Measurements from ENCODE around the gene TLE2.

The TLE2 gene

GRCh38 chr19:3029065-3029923, at the start of gene TLE2:
Gene TLE2, minus strand, starts transcription at chr19:3029280. Its CDS starts 376 bp downstream, at chr19:3028904.
- no peak for DNase-seq

GRCh38 chr19:3075605-3076431, 46.7 kb upstream of the TLE2 start:
- DNase-seq = peak; percentile 82

DNA sequence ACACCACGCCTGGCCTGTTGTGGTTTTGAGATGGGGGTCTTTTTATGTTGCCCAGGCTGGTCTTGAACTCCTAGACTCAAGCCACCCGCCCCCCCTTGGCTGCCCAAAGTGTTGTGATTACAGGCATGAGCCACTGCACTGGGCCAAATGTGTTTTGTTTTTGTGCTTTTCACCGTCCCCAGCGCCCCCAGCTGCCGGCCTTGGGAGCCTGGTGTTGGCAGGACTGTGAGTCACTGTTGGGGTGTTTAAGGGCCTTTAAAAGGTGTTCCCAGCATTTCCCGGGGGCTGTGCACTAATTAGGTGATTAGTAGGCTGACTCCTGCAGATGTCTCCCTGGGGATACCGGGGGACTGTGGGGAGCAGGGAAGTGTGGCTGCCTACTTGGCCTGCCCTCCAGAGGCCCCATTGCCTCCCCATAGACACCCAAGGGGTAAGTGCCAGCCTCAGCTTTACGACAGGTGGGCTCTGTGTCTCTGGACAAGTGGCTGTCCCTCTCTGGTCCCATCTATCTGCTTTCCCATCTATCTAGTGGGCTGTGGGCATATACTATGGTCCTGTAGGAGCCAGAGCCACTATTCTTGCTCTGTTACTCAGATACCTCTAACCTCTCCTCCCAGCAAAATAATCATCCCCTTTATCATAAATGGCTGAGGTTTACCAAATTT, 45.0 kb upstream of the TLE2 start:
- no peak for DNase-seq

- no peak for DNase-seq
Measured at GRCh38 chr19:3073159-3073563, 44.1 kb upstream of the TLE2 start.

DNA sequence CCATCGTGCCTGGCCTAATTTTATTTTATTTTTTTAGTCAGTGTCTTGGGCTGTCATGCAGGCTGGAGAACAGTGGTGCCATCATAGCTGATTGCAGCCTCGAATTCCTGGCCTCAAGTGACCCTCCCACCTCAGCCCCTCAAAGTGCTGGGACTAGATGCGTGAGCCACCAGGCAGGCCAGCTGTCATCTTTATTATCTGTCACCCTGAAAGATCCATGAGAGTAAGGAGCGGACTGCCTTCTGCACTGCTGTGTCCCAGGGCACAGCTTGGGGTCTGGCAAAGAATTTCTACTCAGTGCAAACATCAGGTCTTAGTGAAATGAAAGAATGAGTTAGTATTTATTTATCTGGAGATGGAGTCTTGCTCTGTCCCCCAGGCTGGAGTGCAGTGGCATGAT, 42.7 kb upstream of the TLE2 start:
- no peak for DNase-seq

DNA sequence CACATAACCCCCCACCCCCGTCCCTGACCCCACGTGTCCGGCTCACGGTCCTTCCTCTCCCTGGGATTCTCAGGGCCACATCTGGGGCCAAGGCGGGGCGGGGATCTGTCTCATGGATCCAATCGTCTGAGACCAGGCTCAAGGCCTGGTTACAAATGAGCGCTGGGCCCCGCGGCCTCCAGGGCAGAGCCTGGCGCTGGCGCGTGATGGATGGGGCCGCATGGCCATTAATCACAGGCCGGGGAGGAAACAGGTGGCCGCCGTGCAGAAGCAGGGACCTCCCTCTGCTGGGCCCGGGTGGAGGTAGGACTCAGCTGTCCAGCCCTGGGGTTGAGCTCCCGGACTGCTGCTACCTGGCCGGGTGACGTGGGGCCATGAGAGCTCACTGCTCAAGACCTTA, 39.0 kb upstream of the TLE2 start:
- no peak for DNase-seq

DNA sequence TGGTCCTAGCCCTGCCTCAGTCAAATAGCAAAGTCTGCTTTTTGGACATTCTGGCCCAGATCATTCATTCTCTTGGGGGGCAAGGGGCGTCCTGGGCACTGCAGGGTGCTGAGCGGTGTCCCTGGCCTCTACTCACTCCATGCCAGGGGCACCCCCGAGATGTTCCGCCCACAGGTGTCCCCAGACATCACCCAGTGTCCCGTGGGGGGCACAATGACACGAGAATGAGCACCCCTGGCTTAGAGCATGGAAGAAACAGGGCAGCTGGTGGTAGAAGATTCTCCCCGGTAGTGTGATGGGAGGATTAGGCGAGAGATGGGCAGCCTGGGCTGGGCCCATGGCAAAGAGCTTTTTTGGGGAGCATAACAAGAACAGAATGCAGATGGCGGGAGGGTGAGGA, 38.5 kb upstream of the TLE2 start:
- DNase-seq = no peak

DNA sequence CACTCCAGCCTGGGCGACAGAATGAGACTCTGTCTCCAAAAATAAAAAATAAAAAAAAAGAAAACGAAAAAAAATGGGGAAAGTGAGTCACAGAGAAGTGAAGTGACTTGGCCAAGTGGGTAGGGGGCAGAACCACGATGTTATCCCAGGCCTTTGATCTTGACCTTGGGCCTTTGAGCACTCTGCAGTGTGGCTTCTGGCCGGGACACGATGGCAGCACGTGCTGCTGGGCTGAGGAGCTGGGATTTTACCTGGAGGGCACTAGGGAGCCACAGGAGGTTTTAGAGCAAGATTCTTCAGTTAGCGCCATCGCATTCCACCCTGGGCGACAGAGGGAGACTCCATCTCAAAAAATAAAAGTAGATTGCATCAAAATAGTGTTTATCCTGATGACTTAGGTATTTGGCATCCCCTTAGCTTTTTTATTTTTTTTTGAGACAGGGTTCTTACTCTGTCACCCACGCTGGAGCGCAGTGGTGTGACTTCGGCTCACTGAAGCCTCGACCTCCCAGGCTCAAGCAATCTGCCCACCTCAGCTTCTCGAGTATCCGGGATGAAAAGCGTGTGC, 37.5 kb upstream of the TLE2 start:
- DNase-seq = no peak

- DNase-seq = no peak
Measured at GRCh38 chr19:3065675-3066357, 36.7 kb upstream of the TLE2 start.

GRCh38 chr19:3064011-3064330, 34.9 kb upstream of the TLE2 start:
- no peak for DNase-seq

DNA sequence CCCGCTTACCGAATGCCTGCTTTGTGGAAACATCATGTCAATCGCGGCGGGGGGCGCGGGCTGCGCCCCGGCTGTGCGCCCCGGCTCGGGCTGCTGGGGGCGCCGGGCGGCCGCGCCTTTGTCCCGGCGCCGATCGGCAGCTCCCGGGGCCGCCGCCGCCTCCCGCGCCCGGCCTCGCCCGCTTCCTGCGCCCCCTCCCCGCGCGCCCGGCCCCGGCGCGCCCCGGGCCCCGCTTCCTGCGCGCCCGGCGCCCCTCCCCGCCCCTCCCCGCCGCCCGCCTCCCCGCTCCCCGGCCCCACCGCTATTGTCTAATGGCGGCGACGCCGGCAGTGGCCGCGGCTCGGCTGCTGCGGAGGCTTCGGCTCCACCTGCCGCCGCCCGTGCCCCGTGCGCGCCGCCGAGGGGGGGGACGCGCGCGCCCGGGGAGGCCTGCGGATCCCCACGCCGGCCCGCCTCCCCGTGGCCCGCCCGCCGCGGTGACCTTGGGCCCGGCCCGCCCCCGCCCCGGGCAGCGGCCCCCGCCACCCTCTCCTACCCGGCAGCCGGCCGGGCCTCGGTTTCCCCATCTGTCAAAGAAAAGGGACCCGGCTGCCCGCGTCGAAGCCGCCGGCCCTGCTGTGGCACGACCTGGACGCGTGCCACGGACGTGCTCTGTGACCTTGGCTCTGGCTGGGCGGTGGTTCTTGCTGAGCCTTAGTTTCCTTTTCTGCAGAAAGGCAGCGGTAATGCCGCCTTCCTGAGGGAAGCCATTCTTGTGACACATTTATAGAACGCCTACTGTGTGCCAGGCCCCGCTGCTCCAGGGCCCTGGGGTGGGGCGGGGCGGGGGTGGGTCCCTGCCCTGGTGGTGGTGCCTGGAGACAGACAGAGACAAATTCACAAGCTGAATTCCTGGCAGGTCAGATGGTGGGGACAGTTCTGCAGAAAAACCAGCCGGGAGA, 33.4 kb upstream of the TLE2 start, which contains the start of gene TLE5:
TSS of gene TLE5 (minus strand) at position 331 of the 941 bp plus-strand sequence. CDS start at position 36, 295 bp downstream.
- DNase-seq = peak; percentile 73

DNA sequence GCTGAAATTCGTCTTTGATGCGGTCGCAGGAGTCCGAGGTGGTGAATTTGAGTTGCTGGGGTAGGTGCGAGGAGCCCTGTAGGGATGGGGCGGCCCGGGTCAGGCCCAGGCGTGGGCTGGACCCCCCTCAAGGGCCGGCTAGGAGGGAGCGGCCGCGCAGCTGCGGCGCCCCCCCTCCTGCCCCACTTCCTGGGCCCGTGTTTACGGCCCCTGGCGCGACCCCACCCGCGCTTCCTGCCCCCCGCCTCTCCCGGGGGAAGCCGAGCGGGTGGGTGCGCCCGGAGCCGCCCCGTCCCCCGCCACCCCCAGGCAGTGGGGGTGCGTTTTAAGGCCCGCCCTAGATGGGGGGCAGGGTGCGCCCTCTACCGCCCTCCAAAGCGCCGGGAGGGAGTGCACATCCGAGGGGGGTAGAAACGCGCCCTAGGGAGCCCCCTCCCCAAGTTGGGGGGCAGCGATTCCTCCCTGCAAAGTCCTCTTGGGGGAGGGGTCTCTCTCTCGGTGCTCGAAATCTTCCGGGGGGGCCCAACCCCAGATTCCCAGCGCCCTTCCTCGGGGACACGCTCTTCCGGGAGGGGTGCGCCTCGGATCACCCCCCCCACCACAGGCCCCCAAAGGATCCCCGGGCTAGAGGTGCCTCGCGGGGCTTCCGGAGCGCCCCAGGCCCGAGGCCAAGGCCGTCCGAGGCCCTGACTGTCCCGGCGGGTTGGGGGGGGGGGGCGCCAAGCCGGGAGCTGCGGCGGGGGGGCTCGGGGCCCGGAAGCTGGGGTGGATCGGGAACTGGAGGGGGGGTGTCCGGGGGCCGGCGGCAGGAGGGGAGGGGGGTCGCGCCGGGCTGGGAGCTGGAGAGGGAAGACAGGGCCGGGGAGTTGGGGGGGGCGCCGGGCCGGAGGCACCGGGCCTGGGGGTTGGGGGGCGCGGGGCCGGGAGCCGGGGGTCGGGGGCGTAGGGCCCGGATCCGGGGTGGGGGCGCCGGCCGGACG, 32.4 kb upstream of the TLE2 start:
- peak; percentile 65 for DNase-seq

DNA sequence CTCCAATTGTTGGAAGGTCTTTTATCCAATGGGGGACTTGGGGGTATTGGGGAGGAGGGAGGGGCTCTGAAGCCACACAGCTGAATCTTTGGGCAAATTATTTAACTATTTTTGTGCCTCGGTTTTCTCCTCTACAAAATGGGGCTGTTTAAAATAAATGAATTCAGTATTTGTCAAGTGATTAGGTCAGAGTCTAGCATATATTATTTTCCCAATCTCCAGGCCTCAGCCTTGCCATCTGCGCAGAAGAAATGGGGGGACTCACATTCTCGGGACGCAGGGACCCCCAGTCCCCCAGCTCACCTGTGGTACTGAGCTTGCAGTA, 31.7 kb upstream of the TLE2 start:
- no peak for DNase-seq

GRCh38 chr19:3059653-3060052, 30.6 kb upstream of the TLE2 start:
- no peak for DNase-seq

DNA sequence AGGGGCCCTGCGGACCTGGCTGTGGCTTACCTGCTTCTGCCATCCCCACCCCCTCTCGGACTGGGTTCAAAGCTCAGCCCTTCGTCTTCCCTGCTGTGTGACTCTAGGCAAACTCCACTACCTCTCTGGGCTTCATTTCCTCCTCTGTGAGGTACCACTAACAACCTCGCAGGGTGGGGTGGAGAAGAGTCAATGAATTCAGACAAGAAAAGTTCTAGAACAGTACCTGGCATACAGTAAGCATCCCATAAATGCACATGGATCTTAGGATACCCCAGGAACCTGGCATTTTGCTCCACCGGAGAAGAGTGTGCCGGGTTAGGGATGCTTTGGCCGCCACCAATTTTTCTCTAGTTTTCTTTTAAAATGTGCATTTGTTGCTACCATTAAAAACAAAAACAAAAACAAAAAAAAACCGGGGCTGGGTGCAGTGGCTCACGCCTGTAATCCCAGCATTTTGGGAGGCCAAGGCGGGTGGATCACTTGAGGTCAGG, 29.8 kb upstream of the TLE2 start:
- DNase-seq = no peak

GRCh38 chr19:3058009-3058820, 29.1 kb upstream of the TLE2 start:
- DNase-seq = no peak

GRCh38 chr19:3057275-3057714, 28.2 kb upstream of the TLE2 start:
- DNase-seq = no peak

DNA sequence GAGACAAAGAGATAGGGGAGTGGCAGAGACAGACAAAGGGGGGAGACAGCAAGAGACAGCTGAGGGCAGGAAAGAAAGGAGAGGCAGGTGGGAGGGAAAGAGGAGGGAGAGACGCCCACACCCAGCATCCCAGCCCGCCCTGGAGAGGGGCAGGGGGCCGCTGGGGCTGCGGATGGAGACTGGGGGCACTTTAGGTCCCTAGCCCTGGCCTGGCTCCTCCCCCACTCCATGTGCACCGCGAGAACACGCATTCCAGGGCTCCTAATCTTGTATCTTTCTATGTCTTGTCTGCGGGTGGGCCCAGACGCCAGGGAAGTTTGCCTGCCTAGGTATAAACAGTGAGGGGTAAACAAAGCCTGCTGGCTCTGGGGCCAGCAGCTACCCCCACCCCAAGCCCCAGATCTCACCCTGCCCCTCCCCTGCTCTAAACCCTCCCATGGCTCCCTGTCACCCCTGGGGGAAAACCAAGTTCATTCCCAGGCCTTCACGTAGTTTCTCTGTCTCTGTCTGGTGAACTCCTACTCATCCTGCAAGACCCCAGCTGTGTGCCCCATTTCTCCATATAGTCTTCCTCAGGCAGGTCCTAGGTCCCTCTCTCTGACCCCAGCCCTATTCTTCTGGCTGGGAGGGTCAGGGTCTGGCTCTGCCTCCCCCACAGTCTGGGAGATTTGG, 27.5 kb upstream of the TLE2 start:
- DNase-seq = no peak
